ENCODE results near the gene DNER.
"Not testable (repeated sequence)": the region's sequence is repeated elsewhere in the genome, so short reads cannot be mapped to it uniquely, and the experiment has no call there.

Gene DNER

GRCh38 chr2:229339171-229339570 lies 375.2 kb downstream of the DNER start:
- not testable (repeated sequence) for DNase-seq (ENCODE audit: low read depth)

GRCh38 chr2:229335877-229336346 lies 378.4 kb downstream of the DNER start:
- DNase-seq (ENCODE audit: low read depth) = no peak

- no peak for DNase-seq (ENCODE audit: low read depth)
These were observed 379.0 kb downstream of the DNER start for GRCh38 chr2:229335330-229335729.

GRCh38 chr2:229330952-229331351 lies 383.4 kb downstream of the DNER start:
- no peak for DNase-seq (ENCODE audit: low read depth)

GRCh38 chr2:229319558-229319957 lies 394.8 kb downstream of the DNER start:
- no peak for DNase-seq (ENCODE audit: low read depth)

- DNase-seq (ENCODE audit: low read depth) = peak; percentile 34
These were observed 400.2 kb downstream of the DNER start for GRCh38 chr2:229314117-229314516.

- DNase-seq (ENCODE audit: low read depth) = peak; percentile 84
These were observed 400.8 kb downstream of the DNER start for GRCh38 chr2:229313591-229313990.
